ENCODE measurements around the gene CCND2. TPM values are rescaled to one million over a fixed set of nuclear protein-coding genes. Genes with fewer than 3 reads are reported as not detected.

CCND2 gene
- total and polyA plus RNA-seq, 9 donors, result 4.0 to 105 (median 45.4) TPM

DNA sequence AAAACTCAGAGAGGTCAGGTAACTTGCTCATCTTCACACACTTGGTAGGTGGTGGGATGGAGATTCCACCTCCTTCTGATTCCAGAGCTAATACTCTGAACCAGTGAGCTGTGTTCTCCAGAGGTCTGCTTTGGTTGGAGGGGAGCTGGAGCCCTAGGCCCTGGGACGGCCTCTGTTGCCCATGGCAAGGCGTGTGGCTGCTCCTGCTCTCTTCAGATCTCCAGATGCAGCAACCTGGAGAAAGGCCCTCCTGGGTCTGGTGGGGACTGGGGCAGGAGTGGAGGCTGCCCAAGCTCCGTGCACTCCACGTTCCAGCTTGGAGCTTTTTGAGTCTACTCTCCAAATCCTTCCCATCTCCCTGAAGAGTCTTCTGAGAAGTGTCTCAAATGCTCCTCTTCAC, 10.7 kb downstream of the CCND2 start:
- intact Hi-C loops (cut with DNase I), result no loop called here
- Histone ChIP-seq H3K36me3 (no peaks in the 10 kb centered on the region), H3K4me3 (no peak overlapping the region), H3K27ac (no peak overlapping the region), H3K27me3 (no peaks in the 10 kb centered on the region), H3K9me3 (no peaks in the 10 kb centered on the region), H3K4me1 (ENCODE audit: insufficient read depth) (no peaks in the 10 kb centered on the region)
- TF ChIP-seq CTCF (IDR thresholded peaks at IDR 0.05), result no peak
- no peak for TF ChIP-seq EP300 (IDR thresholded peaks at IDR 0.05)
- TF ChIP-seq POLR2A (IDR thresholded peaks at IDR 0.05), result no peak
- 84 to 94% (median 91%) methylated on average over 4 of the region's 4 CpGs for WGBS, 3 donors
- no peak for DNase-seq

GRCh38 chr12:4285070-4285469, 11.5 kb downstream of the CCND2 start:
- WGBS, 3 donors, result 83 to 88% (median 85%) methylated on average over 8 of the region's 8 CpGs
- intact Hi-C loops (cut with DNase I), result no loop called here
- no peaks in the 10 kb centered on the region for H3K36me3 ChIP-seq

GRCh38 chr12:4286228-4286627, 12.7 kb downstream of the CCND2 start:
- Histone ChIP-seq H3K36me3 (no peaks in the 10 kb centered on the region), H3K9me3 (no peaks in the 10 kb centered on the region), H3K4me3 (no peak overlapping the region), H3K27ac (no peak overlapping the region), H3K27me3 (no peaks in the 10 kb centered on the region), H3K4me1 (ENCODE audit: insufficient read depth) (no peaks in the 10 kb centered on the region)
- intact Hi-C loops (cut with DNase I), result no loop called here
- WGBS, 3 donors, result 69 to 79% (median 72%) methylated on average over 12 of the region's 12 CpGs
- DNase-seq, result no peak
- no peak for TF ChIP-seq CTCF (IDR thresholded peaks at IDR 0.05)
- no peak for TF ChIP-seq EP300 (IDR thresholded peaks at IDR 0.05)
- no peak for TF ChIP-seq POLR2A (IDR thresholded peaks at IDR 0.05)

More at GRCh38 chr12:4285070-4285469, 11.5 kb downstream of the CCND2 start:
- no peak overlapping the region for H3K27ac ChIP-seq
- H3K4me3 ChIP-seq, result no peak overlapping the region
- H3K4me1 ChIP-seq (ENCODE audit: insufficient read depth), result no peaks in the 10 kb centered on the region
- TF ChIP-seq EP300 (IDR thresholded peaks at IDR 0.05) (no peak), CTCF (IDR thresholded peaks at IDR 0.05) (no peak), POLR2A (IDR thresholded peaks at IDR 0.05) (no peak)
- no peaks in the 10 kb centered on the region for H3K27me3 ChIP-seq
- no peak for DNase-seq
- H3K9me3 ChIP-seq, result no peaks in the 10 kb centered on the region

GRCh38 chr12:4286771-4287317, 13.3 kb downstream of the CCND2 start:
- Histone ChIP-seq H3K27ac (no peak overlapping the region), H3K9me3 (no peaks in the 10 kb centered on the region), H3K4me3 (no peak overlapping the region), H3K36me3 (no peaks in the 10 kb centered on the region), H3K4me1 (ENCODE audit: insufficient read depth) (no peaks in the 10 kb centered on the region), H3K27me3 (no peaks in the 10 kb centered on the region)
- 49 to 55% (median 50%) methylated on average over 14 of the region's 14 CpGs for WGBS, 3 donors
- intact Hi-C loops (cut with DNase I), result no loop called here
- DNase-seq, result no peak
- TF ChIP-seq CTCF (IDR thresholded peaks at IDR 0.05), result no peak
- TF ChIP-seq POLR2A (IDR thresholded peaks at IDR 0.05), result no peak

All from ovary (tissue), 9 donors.